Activated CD4-positive, alpha-beta T cell treated with anti-CD3 and anti-CD28 coated beads, Interleukin-2, amount 50 U/mL, for 16 hours (primary cell): ENCODE results near the gene OS9.

Experiments used
- DNase-seq: peaks from one replicate; pipeline ENCODE4 v3.0.0-alpha.2; 2020

OS9 gene

DNA sequence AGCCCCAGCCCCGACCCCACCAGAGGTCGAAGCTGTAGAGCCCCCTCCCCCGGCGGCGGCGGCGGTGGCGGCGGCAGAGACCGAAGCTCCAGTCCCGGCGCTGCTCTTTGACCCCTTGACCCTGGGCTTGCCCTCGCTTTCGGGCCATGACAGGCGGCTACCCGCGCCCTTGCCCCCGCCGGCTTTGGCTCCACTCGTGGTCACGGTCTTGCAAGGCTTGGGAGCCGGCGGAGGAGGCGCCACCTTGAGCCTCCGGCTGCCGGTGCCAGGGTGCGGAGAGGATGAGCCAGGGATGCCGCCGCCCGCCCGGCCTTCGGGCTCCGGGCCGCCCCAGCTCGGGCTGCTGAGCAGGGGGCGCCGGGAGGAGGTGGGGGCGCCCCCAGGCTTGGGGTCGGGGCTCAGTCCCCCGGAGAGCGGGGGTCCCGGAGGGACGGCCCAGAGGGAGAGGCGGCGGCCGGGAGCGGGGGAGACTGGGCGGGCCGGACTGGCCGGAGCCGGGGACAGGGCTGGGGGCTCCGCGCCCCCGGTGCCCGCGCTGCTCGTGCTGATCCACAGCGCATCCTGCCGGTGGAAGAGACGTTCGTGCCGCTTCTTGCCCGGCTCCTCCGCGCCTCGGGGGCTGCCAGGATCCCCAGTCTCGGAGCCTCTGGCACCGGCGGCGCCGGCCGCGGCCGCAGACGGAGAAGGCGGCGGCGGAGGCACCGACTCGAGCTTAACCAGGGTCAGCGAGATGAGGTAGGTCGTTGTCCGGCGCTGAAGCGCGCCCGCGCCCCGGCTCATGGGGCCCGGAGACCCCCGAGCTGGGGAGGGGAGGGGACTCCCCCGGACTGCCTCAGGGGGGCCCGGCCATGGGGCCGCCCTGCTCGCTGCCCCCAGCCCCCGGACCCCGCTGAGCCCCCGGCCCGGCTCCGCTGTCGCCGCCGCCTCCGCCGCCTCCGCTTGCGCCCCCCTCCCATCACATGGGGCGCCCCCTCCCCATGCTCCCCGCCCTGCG lies 43.8 kb downstream of the OS9 start:
- no peak for DNase-seq

DNA sequence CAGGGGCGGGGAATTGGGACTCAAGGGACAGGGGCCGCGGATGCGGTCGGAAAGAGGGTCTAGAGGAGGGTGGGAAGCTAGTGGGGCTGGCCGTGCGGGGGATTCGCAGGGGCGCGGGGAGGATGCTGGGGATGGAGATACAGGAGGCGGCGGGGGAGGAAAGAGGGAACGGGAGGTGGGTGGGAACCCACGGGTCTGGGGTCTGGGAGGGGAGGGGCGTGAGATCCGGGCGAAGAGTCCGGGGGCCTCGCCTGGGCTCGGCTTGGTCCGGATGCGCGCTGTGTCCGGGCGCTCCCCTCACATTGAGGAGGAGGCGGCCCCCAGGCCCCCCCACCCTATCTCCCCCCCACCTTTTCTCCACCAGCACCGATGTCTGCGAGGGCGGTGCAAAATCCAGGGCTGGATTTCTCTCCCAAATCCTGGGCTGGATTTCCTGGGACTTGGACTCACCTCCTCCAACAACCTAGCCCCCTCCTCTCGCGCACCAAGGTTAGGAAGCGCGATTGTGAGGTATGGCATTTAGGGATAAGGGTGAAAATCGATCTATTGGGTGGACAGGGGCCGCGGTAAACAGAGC lies 44.8 kb downstream of the OS9 start, which contains the start of gene AGAP2:
Gene AGAP2, minus strand, starts transcription at position 82 of the 577 bp plus-strand sequence. CDS start 496 bp downstream, outside the sequence.
- no peak for DNase-seq

DNA sequence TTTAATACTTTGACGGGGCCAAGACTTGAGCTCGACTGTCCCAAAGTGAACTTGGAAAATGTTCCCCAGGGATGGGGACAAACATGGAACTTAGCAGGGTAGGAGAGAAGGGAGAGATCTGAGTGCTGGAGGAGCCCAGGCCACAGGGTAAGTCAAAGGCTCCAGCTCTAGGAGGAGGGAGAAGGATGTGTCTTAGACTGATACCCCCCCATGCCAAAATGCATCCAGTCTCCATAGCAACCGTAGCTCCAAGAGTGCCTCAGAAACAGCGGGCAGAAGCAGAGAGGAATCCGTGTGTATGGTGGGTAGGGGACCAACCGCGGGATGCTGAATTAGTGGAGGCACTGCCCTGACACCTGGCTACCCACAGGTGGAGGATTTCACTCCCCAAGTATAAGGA lies 45.5 kb downstream of the OS9 start:
- no peak for DNase-seq

DNA sequence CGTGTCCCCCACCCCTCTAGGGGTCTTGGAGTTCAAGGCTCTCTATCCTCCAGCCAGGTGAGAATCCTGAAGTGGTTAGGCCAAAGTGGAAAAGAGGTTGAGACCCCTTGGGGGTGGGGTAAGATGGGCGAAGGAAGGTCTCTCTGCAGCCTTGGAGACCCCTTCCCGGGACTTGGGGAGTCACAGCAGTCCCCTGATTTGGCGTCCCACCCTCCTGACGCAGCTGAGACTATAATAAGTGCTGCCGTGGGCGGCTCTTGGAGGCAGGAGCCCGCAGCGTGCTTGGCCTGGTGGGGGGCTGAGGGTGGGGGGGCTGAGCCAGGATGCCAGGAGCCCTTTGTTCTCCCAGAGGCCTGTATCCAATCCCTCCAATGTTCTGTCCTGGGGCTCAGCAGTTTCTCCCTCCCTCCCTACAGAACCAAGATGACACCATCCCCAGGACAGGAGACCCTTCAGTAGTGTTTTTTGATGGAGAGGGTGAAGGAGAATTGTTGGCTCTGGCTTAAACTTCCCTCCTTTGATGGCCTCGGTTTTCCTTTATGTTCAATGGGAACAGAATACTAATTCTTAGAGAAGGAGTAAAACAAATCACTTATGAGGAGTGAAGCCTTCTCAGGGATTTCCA lies 46.1 kb downstream of the OS9 start:
- DNase-seq, result no peak

DNA sequence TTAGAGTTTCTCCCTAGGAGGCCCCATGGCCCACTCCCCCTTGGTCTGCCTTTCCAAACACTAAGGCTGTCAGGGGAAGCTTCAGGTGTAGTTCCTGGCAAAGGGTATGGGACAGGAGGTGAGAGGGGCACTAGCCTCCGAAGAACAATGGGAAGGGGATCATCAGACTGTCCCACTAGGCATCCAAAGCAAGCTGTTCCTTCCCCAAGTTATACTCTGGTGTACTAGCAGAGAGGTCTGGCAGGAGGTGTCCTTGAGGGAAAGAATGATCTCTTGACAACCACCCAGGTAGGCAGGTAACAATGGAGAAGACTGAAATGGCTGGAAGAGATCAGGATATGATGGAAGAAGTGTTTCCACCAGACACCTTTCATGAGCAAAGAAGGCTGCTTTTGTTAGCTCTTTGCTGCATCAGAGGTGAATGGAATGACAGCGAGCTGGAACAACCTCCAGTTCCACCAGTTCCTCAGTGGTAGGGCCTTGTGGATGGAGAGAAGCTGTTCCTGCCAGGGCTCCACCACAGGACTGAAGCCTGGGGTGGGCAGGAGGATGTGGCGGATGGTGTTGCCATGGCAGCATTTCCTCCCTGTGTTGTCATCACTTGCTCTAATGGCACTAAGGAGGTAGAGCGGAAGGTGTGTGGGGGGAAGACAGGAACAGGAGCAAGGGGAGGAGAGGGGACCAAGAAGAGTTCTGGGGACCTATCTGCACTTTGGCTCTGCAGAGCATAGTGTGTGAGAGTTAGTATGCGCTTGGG lies 46.9 kb downstream of the OS9 start:
- peak; percentile 87 for DNase-seq

DNA sequence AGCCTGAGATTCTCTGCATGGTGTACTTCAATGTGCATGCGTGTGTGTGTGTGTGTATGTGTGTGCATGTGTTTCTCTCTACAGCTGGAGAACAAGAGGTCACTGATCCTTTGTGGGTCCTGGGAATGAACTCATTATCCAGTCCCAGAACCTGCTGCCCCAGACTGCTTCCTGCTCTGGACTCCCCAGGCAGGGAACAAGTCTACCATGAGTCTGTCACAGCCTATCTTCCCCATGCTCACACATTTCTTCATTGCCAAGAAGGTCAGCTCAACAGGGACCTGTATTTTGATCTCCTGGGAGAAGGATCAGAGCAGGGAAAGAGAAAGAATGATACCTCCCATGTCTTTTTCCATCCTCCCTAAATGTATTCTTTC lies 47.5 kb downstream of the OS9 start:
- no peak for DNase-seq

DNA sequence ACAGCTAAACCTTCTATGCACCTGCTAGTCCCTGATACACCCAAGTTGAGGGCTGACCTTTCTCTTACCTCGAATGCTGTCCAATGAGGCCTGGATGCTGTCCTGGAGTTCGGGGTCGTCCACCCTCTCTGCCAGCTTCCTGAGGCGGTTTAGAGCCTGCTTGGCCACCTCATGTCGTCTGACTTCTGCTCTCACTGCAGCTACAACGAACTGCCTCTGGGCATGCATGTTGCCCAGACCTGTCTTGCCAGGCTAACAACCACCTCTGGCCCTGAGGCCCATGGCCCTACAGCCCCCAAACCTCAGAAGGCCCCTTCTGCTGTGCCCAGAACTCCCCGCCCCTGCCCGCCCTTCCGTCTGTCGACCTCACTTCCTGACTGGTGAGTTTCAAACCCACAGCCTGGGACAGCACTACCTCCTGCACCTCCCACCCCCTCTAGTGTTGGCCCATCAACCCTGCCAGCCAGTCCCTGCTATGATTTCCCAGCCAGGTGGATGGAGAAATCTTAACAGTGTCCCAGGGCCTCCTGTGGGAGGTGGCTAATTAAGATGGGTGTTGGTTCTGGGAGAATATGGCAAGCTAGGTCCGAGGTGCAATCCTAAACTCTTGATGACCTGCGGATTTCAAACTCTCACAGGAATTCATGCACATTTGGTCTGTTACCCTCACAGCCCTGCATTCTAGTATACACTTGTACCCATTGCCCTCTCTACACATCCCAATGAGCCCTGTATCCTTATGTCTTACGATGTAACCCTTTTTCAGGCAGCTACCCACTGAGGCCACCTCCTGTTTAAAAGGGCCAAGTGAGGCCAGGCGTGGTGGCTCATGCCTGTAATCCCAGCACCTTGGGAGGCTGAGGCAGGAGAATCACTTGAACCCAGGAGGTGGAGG lies 48.2 kb downstream of the OS9 start:
- DNase-seq, result peak; percentile 90

DNA sequence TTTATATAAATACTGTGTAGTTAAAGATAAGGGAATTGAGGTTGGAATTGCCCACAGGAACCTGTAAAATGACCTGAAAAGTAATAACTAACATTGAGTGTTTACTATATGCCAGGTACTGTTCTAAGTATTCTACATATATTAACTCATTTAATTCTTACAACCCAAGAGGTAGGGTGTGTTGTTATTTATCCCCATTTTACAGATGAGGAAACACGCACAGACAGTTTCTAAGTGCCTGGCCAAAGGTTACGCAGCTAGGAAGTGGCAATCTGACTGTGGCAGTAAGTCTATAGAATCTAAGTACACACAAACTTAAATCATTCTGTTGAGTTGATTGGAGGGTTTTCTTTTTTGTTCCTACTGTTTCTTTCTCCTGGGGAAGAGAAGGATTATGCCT lies 49.8 kb downstream of the OS9 start:
- no peak for DNase-seq

DNA sequence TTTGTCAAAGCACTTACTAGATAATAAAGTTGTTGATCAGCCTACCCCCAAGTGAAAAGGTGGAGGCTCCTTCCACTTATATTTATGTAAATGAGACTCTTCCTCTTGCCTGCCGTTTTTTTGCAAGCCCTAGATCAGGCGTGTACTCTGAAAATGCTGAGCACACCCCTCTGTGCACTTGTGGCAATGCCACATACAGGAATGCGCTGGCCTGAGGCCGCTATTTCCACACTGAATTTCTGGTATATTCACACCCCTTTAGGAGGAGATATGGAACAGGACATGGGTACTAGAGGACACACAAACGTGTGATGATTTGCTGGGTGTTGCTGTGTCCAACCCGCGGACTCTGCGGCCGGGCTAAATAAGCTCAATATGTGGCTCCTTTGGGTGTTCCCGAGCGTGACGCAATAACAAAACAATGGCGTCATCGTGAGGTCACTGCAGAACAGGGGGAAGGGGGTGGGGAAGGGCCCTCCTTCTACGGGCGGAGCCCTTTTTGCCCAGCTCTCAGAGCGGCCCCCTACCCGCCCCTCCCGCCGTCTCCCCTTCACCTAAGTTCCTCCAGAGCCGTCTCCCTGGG lies 50.4 kb downstream of the OS9 start:
- peak; percentile 70 for DNase-seq

DNA sequence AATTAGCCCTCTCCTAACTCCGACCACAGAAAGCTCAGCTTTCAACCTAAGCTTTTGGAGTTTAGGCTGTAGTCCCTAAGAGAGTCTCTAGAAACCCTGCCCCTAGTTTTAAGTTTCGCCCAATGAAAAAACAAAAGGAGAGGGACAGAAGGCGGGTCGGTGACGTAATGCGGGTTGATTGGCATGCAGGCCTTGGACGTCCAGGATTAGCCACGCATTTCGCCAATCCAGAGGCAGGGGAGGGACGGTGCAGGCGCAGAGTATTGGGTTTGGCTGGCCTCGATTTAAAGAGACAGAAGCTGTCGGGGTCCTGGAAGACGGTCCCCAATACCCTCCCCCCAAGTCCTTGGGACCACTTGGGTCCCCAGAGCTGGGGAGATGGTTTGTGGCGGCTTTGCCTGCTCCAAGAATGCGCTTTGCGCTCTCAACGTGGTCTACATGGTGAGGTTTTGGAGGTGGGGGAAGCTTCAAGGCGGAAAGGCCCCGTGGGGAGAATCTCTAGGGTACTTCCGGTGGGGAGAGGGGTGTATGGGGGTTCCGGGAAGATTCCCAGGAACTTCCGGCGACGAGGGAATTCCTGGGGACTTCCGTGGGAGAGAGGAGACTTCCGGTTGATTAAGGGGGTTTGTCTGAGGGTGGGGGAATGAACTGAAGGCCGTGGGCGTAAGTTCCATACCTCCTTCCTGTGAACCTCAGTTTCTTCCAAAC lies 51.0 kb downstream of the OS9 start, which contains the start of gene TSPAN31:
Gene TSPAN31, plus strand, starts transcription at position 263 of the 708 bp plus-strand sequence. Its CDS starts 116 bp downstream, at position 379.
- DNase-seq, result peak; percentile 96

DNA sequence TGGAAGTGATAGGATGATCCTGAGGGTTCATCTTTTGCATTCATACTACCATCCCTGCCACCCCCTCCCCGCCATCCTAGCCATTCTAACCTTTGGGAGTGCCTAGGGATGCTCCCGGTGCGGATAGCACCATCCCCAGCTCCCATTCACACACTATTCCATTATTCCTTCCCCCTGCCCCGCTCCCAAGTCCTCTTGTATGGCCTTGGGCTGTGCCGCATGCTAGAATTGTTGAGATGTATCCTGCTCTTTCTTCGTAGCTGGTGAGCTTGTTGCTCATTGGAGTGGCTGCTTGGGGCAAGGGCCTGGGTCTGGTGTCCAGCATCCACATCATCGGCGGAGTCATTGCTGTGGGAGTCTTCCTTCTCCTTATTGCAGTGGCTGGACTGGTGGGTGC lies 51.6 kb downstream of the OS9 start:
- no peak for DNase-seq

DNA sequence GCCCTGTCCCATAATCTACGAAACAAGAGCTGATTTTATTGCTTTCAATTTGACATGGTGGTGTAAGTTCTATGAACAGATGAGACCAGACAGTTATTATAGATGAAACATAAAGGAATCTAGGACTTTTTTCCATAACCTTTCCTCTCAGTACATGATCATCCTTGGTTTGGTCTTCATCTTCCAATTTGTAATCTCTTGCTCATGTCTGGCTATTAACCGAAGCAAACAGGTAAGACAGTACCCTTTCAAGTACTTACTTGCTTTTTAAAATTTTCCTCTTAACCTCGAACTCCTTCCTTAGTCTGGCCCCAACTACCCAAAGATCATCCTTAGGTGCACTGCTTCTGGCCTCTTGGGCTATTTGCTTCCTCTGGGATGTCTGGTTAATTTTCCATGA lies 52.1 kb downstream of the OS9 start:
- no peak for DNase-seq

DNA sequence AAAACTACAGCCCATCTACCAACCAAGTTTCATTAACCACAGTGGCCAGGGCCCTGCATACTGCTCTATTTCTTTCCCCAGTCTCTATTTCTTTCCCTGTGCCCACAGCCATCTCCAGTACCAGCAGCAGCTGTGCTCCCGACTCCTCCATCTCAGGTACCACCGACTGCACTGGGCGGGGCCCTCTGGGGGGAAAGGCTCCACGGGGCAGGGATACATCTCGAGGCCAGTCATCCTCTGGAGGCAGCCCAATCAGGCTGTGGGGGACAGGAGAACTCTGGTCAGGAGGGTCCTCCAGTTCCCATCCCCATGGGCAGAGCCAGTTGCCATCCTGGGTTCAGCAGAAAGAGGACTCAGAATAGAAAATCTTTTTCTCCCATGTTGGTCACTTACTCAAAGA lies 55.1 kb downstream of the OS9 start:
- DNase-seq, result no peak

DNA sequence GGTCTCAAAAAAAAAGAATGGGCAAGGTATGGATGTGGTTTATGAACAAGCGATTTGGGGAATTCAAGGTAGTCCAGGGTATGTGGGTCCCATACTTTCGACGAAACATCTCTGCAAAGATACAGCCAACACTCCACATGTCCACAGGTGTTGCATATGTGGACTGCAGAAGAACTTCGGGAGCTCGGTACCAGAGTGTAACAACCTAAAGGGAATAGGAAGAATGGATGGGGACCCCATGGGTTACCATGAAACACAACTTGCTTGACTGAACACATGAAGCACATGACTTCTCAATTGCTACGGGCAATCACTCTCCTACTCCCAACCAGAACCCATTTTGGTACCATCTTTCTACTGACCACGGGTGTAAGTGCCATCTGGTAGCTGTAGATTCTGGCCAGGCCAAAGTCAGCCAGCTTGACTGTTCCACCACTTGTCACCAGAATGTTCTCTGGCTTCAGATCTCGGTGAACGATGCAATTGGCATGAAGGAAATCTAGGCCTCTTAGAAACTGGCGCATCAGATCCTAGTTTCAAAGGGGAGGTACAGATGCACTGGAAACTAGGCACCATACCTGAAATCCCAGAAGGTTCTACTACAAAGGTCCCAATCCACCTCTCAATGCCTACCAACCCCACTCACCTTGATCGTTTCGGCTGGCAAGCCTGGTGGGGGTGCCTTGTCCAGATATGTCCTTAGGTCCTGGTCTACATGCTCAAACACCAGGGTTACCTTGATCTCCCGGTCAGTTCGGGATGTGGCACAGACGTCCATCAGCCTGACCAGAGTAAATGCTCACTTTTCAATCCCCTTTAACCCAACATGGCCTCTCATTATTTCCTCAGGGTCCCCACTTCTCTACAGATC lies 56.9 kb downstream of the OS9 start:
- no peak for DNase-seq

DNA sequence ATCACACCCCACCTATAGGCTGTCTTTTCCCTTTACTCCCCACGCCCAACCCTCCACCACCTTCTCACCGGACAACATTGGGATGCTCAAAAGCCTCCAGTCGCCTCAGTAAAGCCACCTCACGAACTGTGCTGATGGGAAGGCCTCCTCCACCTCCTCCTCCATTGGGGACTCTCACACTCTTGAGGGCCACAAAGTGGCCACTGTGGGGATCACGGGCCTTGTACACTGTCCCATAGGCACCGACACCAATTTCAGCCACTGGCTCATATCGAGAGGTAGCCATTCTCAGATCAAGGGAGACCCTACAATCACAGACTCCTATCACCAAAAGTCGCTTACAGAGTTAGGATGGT lies 57.5 kb downstream of the OS9 start:
- DNase-seq, result no peak

DNA sequence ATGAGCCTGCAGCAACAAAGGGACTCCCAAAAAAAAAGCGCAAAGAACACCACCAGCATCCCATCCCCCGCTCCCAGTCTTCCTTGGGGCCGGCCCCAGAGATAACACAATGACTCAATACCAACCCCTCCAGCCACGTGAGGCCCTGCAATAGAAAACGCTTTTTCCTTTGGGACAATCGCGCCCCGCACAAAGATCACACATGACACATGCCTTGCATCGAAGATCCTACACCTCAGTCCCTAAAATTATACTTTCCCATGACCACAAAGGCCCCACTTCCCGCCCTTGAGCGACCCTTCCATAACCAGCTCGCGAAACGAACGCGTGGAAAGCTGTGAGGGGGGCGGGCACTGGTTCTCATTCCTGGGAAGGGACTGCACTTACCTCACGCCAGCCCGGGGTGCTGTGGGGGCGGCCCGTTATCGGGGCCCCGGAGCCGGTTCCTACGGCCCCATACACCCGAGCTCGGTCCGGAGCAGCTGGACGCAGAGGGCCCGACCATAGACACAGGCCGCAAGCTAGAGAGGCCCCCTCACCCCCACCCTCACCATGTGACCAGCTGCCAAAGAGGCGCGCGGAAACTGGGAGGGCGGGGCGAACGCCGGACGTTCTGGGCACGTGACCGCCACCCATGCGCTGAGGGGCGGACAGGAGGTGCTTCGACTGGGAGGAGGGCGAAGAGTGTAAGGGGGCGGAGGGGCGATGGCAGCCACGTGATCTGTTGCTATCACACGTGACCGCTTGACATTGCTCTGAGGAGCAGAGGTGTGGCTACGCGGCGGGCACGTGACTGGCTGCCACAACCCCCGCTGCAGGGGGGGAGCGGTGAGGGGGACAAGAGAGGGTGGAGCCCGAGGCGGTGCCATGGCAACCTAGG lies 58.1 kb downstream of the OS9 start, which contains the start of gene CDK4:
Gene CDK4, minus strand, starts transcription at position 523 of the 880 bp plus-strand sequence. CDS start 593 bp downstream, outside the sequence.
- DNase-seq, result peak; percentile 100

DNA sequence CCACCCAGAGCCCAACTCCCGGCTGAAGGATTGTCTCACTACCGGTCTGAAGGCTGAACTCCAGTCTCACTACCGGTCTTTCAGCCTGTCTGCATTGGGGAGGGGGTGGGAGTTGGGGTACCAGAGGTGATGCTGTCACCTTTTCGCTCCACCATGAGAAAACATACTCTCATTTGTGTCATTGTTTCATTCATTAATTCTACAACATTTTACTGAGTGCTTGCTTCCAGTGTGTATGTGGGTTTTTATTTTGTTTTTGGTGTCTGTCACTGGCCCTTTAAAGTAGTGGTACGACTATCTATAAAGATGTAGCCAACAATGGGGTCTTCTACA lies 58.7 kb downstream of the OS9 start:
- DNase-seq, result no peak

DNA sequence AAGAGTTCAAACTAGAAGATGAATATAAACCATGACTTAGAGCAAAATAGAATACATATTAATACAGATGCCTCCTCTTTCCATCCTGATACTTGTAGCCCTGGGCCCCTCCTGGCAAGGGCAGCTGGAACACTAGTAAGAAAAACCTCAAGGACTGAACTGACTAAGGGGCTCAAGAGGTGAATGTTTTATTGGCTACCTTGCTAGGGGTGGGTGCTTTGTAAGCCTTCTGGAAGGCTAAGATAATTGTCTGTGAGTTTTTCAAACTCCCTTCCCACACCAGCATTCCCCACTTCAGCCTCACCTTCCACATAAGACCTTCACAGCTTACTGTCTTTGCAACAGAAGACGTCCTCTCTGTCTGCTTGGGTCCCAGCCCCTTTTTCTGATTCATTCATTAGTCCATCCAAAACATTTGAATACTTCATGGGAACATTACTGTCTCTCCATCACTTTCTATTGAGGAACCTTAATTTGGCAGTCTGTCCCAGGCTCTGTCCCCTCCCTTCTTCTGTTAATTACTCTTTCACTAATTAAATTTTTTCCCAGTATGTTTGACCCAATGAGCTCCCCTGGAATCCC lies 59.9 kb downstream of the OS9 start:
- no peak for DNase-seq
